ACC112 (cell line): ENCODE data around the gene KRTAP2-1.

Source experiments
- H2AFZ ChIP-seq: fragments of 200-600 bp; sonication (generic); one replicate; pipeline ENCODE4 v1.6.0; 2017; ENCODE audit warnings: antibody characterized with exemption, low read length; ENCODE audit not compliant: unreplicated experiment
- H3K27ac ChIP-seq: fragments of 200-600 bp; sonication (generic); 2 replicates; pipeline ENCODE4 v1.5.1; 2014; ENCODE audit warnings: low read depth, mild to moderate bottlenecking, antibody characterized with exemption, low read length, moderate library complexity
- H3K27me3 ChIP-seq: fragments of 200-600 bp; sonication (generic); 2 replicates; pipeline ENCODE4 v1.6.1; 2014; ENCODE audit warnings: mild to moderate bottlenecking, antibody characterized with exemption, low read length, moderate library complexity, mixed read lengths; ENCODE audit not compliant: insufficient read depth
- H3K36me3 ChIP-seq: fragments of 200-600 bp; sonication (generic); 2 replicates; pipeline ENCODE4 v1.6.1; 2016; ENCODE audit warnings: mild to moderate bottlenecking, antibody characterized with exemption, low read length, moderate library complexity, mixed read lengths; ENCODE audit not compliant: insufficient read depth
- H3K4me1 ChIP-seq: fragments of 200-600 bp; sonication (generic); one replicate; pipeline ENCODE4 v1.6.1; 2016; ENCODE audit warnings: low read length, mixed read lengths; ENCODE audit not compliant: insufficient read depth, unreplicated experiment, control insufficient read depth
- H3K4me3 ChIP-seq: fragments of 200-600 bp; sonication (generic); 2 replicates; pipeline ENCODE4 v1.5.1; 2014; ENCODE audit warnings: mild to moderate bottlenecking, low read depth, low read length
- H3K79me2 ChIP-seq: fragments of 200-600 bp; sonication (generic); one replicate; pipeline ENCODE4 v1.6.0; 2016; ENCODE audit warnings: low read length; ENCODE audit not compliant: control insufficient read depth, unreplicated experiment, insufficient read depth

Gene KRTAP2-1

GRCh38 chr17:41029633-41030245, 17.4 kb downstream of the KRTAP2-1 start, which contains the start of gene KRTAP1-4:
Gene KRTAP1-4, minus strand, starts transcription at chr17:41030195. Its CDS starts 117 bp downstream, at chr17:41030078.
- H3K27ac ChIP-seq: no peak within 1 kb of the TSS

GRCh38 chr17:41026715-41027471, 20.2 kb downstream of the KRTAP2-1 start, which contains the start of gene KRTAP1-5:
Gene KRTAP1-5, minus strand, starts transcription at chr17:41027208. Its CDS starts 53 bp downstream, at chr17:41027155.
- no peaks in the 10 kb centered on the region for H3K79me2 ChIP-seq
- H2AFZ ChIP-seq: peak within 1 kb of the TSS; percentile 57
- H3K4me3 ChIP-seq: no peak within 1 kb of the TSS
- H3K27ac ChIP-seq: peak within 1 kb of the TSS; percentile 55
- H3K27me3 ChIP-seq: no peaks in the 10 kb centered on the region
- H3K36me3 ChIP-seq: no peaks in the 10 kb centered on the region
- peaks cover 24% of the 10 kb centered on the region for H3K4me1 ChIP-seq

More at GRCh38 chr17:41029633-41030245, 17.4 kb downstream of the KRTAP2-1 start, which contains the start of gene KRTAP1-4:
- Histone ChIP-seq H3K27me3 (no peaks in the 10 kb centered on the region), H2AFZ (no peak within 1 kb of the TSS), H3K4me1 (peaks cover 20% of the 10 kb centered on the region), H3K4me3 (no peak within 1 kb of the TSS), H3K36me3 (no peaks in the 10 kb centered on the region), H3K79me2 (no peaks in the 10 kb centered on the region)

GRCh38 chr17:41024697-41025096, 22.4 kb downstream of the KRTAP2-1 start:
- Histone ChIP-seq H2AFZ (peak overlapping the region; percentile 22), H3K79me2 (no peaks in the 10 kb centered on the region), H3K27me3 (no peaks in the 10 kb centered on the region)

GRCh38 chr17:41020336-41020735, 26.8 kb downstream of the KRTAP2-1 start:
- peaks cover 8% of the 10 kb centered on the region for H3K4me1 ChIP-seq
- no peaks in the 10 kb centered on the region for H3K79me2 ChIP-seq
- no peak overlapping the region for H3K27ac ChIP-seq
- H3K4me3 ChIP-seq: no peak overlapping the region
- H3K36me3 ChIP-seq: no peaks in the 10 kb centered on the region
- no peaks in the 10 kb centered on the region for H3K27me3 ChIP-seq
- no peak overlapping the region for H2AFZ ChIP-seq

More at GRCh38 chr17:41024697-41025096, 22.4 kb downstream of the KRTAP2-1 start:
- no peak overlapping the region for H3K27ac ChIP-seq
- no peaks in the 10 kb centered on the region for H3K36me3 ChIP-seq
- H3K4me1 ChIP-seq: peaks cover 24% of the 10 kb centered on the region
- H3K4me3 ChIP-seq: no peak overlapping the region

GRCh38 chr17:41019415-41019814, 27.7 kb downstream of the KRTAP2-1 start:
- H3K27me3 ChIP-seq: no peaks in the 10 kb centered on the region
- peaks cover 1% of the 10 kb centered on the region for H3K4me1 ChIP-seq
- no peaks in the 10 kb centered on the region for H3K79me2 ChIP-seq
- no peaks in the 10 kb centered on the region for H3K36me3 ChIP-seq
- H3K27ac ChIP-seq: no peak overlapping the region
- H3K4me3 ChIP-seq: no peak overlapping the region
- H2AFZ ChIP-seq: no peak overlapping the region

- Histone ChIP-seq H3K4me3 (no peak overlapping the region), H2AFZ (no peak overlapping the region), H3K79me2 (no peaks in the 10 kb centered on the region), H3K36me3 (no peaks in the 10 kb centered on the region), H3K4me1 (no peaks in the 10 kb centered on the region), H3K27me3 (no peaks in the 10 kb centered on the region), H3K27ac (no peak overlapping the region)
Measured at GRCh38 chr17:41018541-41018940, 28.6 kb downstream of the KRTAP2-1 start.

- H3K4me1 ChIP-seq: no peaks in the 10 kb centered on the region
- H3K4me3 ChIP-seq: no peak overlapping the region
- no peak overlapping the region for H2AFZ ChIP-seq
- no peaks in the 10 kb centered on the region for H3K79me2 ChIP-seq
- no peaks in the 10 kb centered on the region for H3K27me3 ChIP-seq
- no peak overlapping the region for H3K27ac ChIP-seq
- no peaks in the 10 kb centered on the region for H3K36me3 ChIP-seq
Measured at GRCh38 chr17:41016578-41017215, 30.4 kb downstream of the KRTAP2-1 start.

GRCh38 chr17:41015454-41015853, 31.7 kb downstream of the KRTAP2-1 start:
- Histone ChIP-seq H3K27me3 (no peaks in the 10 kb centered on the region), H3K36me3 (no peaks in the 10 kb centered on the region), H3K27ac (no peak overlapping the region), H3K4me3 (no peak overlapping the region), H2AFZ (no peak overlapping the region), H3K4me1 (no peaks in the 10 kb centered on the region), H3K79me2 (no peaks in the 10 kb centered on the region)

GRCh38 chr17:41013606-41014005, 33.5 kb downstream of the KRTAP2-1 start:
- H3K4me1 ChIP-seq: no peaks in the 10 kb centered on the region
- H3K79me2 ChIP-seq: no peaks in the 10 kb centered on the region
- H3K27ac ChIP-seq: no peak overlapping the region
- no peaks in the 10 kb centered on the region for H3K27me3 ChIP-seq
- H3K4me3 ChIP-seq: no peak overlapping the region
- no peak overlapping the region for H2AFZ ChIP-seq
- H3K36me3 ChIP-seq: no peaks in the 10 kb centered on the region

- no peaks in the 10 kb centered on the region for H3K79me2 ChIP-seq
- H3K27ac ChIP-seq: no peak overlapping the region
- H3K27me3 ChIP-seq: no peaks in the 10 kb centered on the region
- H3K4me3 ChIP-seq: no peak overlapping the region
- no peak overlapping the region for H2AFZ ChIP-seq
- H3K36me3 ChIP-seq: no peaks in the 10 kb centered on the region
- no peaks in the 10 kb centered on the region for H3K4me1 ChIP-seq
Measured at GRCh38 chr17:41013181-41013580, 33.9 kb downstream of the KRTAP2-1 start.
